ENCODE results near the gene CASP2.

The CASP2 gene

GRCh38 chr7:143287935-143288826, at the start of gene CASP2:
Gene CASP2 (plus strand): TSS chr7:143288351. CDS start chr7:143288456, 105 bp downstream.
- DNase-seq (ENCODE audit: insufficient read length, low spot score) (peak; percentile 98), FAIRE-seq (no peak)

- FAIRE-seq = no peak
- no peak for DNase-seq (ENCODE audit: insufficient read length, low spot score)
Measured at GRCh38 chr7:143239813-143240212, 48.3 kb upstream of the CASP2 start.

GRCh38 chr7:143240291-143241168, 47.6 kb upstream of the CASP2 start:
- no peak for FAIRE-seq

GRCh38 chr7:143242306-143242705, 45.8 kb upstream of the CASP2 start:
- DNase-seq (ENCODE audit: insufficient read length, low spot score) (no peak), FAIRE-seq (no peak)

More at GRCh38 chr7:143240291-143241168, 47.6 kb upstream of the CASP2 start:
- DNase-seq (ENCODE audit: insufficient read length, low spot score) = peak; percentile 44

- FAIRE-seq (no peak), DNase-seq (ENCODE audit: insufficient read length, low spot score) (no peak)
Measured at GRCh38 chr7:143243111-143243510, 45.0 kb upstream of the CASP2 start.

GRCh38 chr7:143243614-143244013, 44.5 kb upstream of the CASP2 start:
- no peak for DNase-seq (ENCODE audit: insufficient read length, low spot score)
- FAIRE-seq = no peak

GRCh38 chr7:143244321-143244720, 43.8 kb upstream of the CASP2 start:
- DNase-seq (ENCODE audit: insufficient read length, low spot score) (no peak), FAIRE-seq (no peak)

GRCh38 chr7:143245123-143245522, 43.0 kb upstream of the CASP2 start:
- DNase-seq (ENCODE audit: insufficient read length, low spot score) = no peak
- no peak for FAIRE-seq

- DNase-seq (ENCODE audit: insufficient read length, low spot score) (no peak), FAIRE-seq (no peak)
Measured at GRCh38 chr7:143247372-143247771, 40.8 kb upstream of the CASP2 start.

- no peak for DNase-seq (ENCODE audit: insufficient read length, low spot score)
- FAIRE-seq = no peak
Measured at GRCh38 chr7:143248761-143249354, 39.3 kb upstream of the CASP2 start.

GRCh38 chr7:143250199-143250598, 38.0 kb upstream of the CASP2 start:
- DNase-seq (ENCODE audit: insufficient read length, low spot score) = no peak
- FAIRE-seq = no peak

- FAIRE-seq (no peak), DNase-seq (ENCODE audit: insufficient read length, low spot score) (no peak)
Measured at GRCh38 chr7:143250822-143251221, 37.3 kb upstream of the CASP2 start.

GRCh38 chr7:143252006-143252405, 36.1 kb upstream of the CASP2 start:
- no peak for DNase-seq (ENCODE audit: insufficient read length, low spot score)
- FAIRE-seq = no peak

GRCh38 chr7:143255564-143255963, 32.6 kb upstream of the CASP2 start:
- FAIRE-seq = no peak
- DNase-seq (ENCODE audit: insufficient read length, low spot score) = no peak

- no peak for FAIRE-seq
- DNase-seq (ENCODE audit: insufficient read length, low spot score) = no peak
Measured at GRCh38 chr7:143256325-143256724, 31.8 kb upstream of the CASP2 start.

- DNase-seq (ENCODE audit: insufficient read length, low spot score) (no peak), FAIRE-seq (no peak)
Measured at GRCh38 chr7:143256932-143257331, 31.2 kb upstream of the CASP2 start.

GRCh38 chr7:143257501-143257900, 30.6 kb upstream of the CASP2 start:
- DNase-seq (ENCODE audit: insufficient read length, low spot score) (no peak), FAIRE-seq (no peak)

GRCh38 chr7:143258831-143259230, 29.3 kb upstream of the CASP2 start:
- DNase-seq (ENCODE audit: insufficient read length, low spot score) = no peak
- no peak for FAIRE-seq

GRCh38 chr7:143259765-143260164, 28.4 kb upstream of the CASP2 start:
- FAIRE-seq = no peak
- DNase-seq (ENCODE audit: insufficient read length, low spot score) = no peak

GRCh38 chr7:143261901-143262300, 26.2 kb upstream of the CASP2 start:
- no peak for DNase-seq (ENCODE audit: insufficient read length, low spot score)
- FAIRE-seq = no peak

Measured in HTR-8/SVneo (cell line).